OCI-LY7 (cell line): ENCODE results near the gene TBL1Y. TPM values are rescaled to one million over a fixed set of nuclear protein-coding genes. Genes with fewer than 3 reads are reported as not detected.

ENCODE experiments used
- BruUV-seq: library from RNA; stranded (reverse); fragments of 400-500 nt; replicated peaks from 2 replicates; lab custom pipeline; 2021; lab: Mats Ljungman, UMichigan
- CTCF ChIA-PET: fragments of 300-600 bp; sonication (Branson Sonifier 250); formaldehyde crosslinking; loops from one replicate; lab custom pipeline; 2022; ENCODE audit warnings: antibody characterized with exemption; ENCODE audit not compliant: unreplicated experiment; lab: Charles Lee
- POLR2A ChIA-PET: fragments of 300-600 bp; sonication (Branson Sonifier 250); formaldehyde crosslinking; loops from one replicate; lab custom pipeline; 2022; ENCODE audit warnings: antibody characterized with exemption; lab: Charles Lee
- DNase-seq: peaks from one replicate; pipeline ENCODE4 v3.0.0-alpha.2; 2015; ENCODE audit warnings: low spot score
- H2AFZ ChIP-seq: fragments of 200-600 bp; sonication (generic), shearing (Covaris generic); 2 replicates; pipeline ENCODE4 v1.6.1; 2014; ENCODE audit warnings: mild to moderate bottlenecking, antibody characterized with exemption, low read length, moderate library complexity
- H3K27ac ChIP-seq: fragments of 200-600 bp; sonication (generic); 2 replicates; pipeline ENCODE4 v1.5.1; 2014; ENCODE audit warnings: mixed run types, low read depth, mild to moderate bottlenecking, moderate library complexity, low read length, inconsistent platforms; ENCODE audit not compliant: poor library complexity, severe bottlenecking
- H3K36me3 ChIP-seq: fragments of 200-600 bp; sonication (generic); 2 replicates; pipeline ENCODE4 v1.6.1; 2014; ENCODE audit warnings: mild to moderate bottlenecking, antibody characterized with exemption, low read length, moderate library complexity, mixed read lengths; ENCODE audit not compliant: insufficient read depth
- H3K4me1 ChIP-seq: fragments of 200-600 bp; sonication (generic); 2 replicates; pipeline ENCODE4 v1.5.1; 2014; ENCODE audit warnings: mild to moderate bottlenecking, low read length; ENCODE audit not compliant: insufficient read depth, poor library complexity, severe bottlenecking
- H3K4me2 ChIP-seq: fragments of 200-600 bp; sonication (generic); 2 replicates; pipeline ENCODE4 v1.6.1; 2014; ENCODE audit warnings: mild to moderate bottlenecking, low read length
- H3K4me3 ChIP-seq: fragments of 200-600 bp; sonication (generic); 2 replicates; pipeline ENCODE4 v1.5.1; 2014; ENCODE audit warnings: mild to moderate bottlenecking, low read depth, low read length; ENCODE audit not compliant: poor library complexity, severe bottlenecking
- H3K79me2 ChIP-seq: fragments of 200-600 bp; sonication (generic); 2 replicates; pipeline ENCODE4 v1.6.1; 2016; ENCODE audit warnings: low read depth, mild to moderate bottlenecking, low read length, moderate library complexity, mixed read lengths; ENCODE audit not compliant: insufficient read depth
- H3K9me2 ChIP-seq: fragments of 200-600 bp; sonication (generic); 2 replicates; pipeline ENCODE4 v1.6.1; 2016; ENCODE audit warnings: mild to moderate bottlenecking, low read length, mixed read lengths; ENCODE audit not compliant: insufficient read depth
- H3K9me3 ChIP-seq: fragments of 200-600 bp; sonication (generic); 2 replicates; pipeline ENCODE4 v1.6.1; 2014; ENCODE audit warnings: mild to moderate bottlenecking, mixed run types, low read length, mixed read lengths
- H4K20me1 ChIP-seq: fragments of 200-600 bp; sonication (generic); 2 replicates; pipeline ENCODE4 v1.6.1; 2014; ENCODE audit warnings: mild to moderate bottlenecking, antibody characterized with exemption, low read length, moderate library complexity, mixed read lengths; ENCODE audit not compliant: insufficient read depth
- EZH2phosphoT487 ChIP-seq: fragments of 200-600 bp; sonication (generic); IDR thresholded peaks from 2 replicates; pipeline ENCODE4 v1.6.1; 2018; ENCODE audit warnings: low read depth, borderline replicate concordance, mild to moderate bottlenecking, mixed run types, antibody characterized with exemption, low read length, moderate library complexity, mixed read lengths
- intact Hi-C: fragments of 100-400 bp; cut with micrococcal nuclease; formaldehyde crosslinking; loops from one replicate; pipeline ENCODE4 v1.10.0; 2022; ENCODE audit not compliant: unreplicated experiment
- total RNA-seq, 2 experiments: library from RNA; depleted of rRNA in 1 of 2; stranded (reverse); fragments of >200 nt in 1 of 2; shearing (Covaris generic) in 1 of 2; gene quantifications; 2 replicates each; pipeline ENCODE4 v1.2.3, GENCODE V29; 2014 to 2022
- TF ChIP-seq, protein P1 (sequence below): fragments of 200-600 bp; sonication (generic); conservative IDR thresholded peaks from 2 replicates; pipeline ENCODE4 v1.5.1; 2014; ENCODE audit warnings: mild to moderate bottlenecking, antibody characterized with exemption, low read length, moderate library complexity, mixed read lengths

TBL1Y gene
- total RNA-seq, 2 experiments from 2014 or later = 16.3 to 20.3 TPM

DNA sequence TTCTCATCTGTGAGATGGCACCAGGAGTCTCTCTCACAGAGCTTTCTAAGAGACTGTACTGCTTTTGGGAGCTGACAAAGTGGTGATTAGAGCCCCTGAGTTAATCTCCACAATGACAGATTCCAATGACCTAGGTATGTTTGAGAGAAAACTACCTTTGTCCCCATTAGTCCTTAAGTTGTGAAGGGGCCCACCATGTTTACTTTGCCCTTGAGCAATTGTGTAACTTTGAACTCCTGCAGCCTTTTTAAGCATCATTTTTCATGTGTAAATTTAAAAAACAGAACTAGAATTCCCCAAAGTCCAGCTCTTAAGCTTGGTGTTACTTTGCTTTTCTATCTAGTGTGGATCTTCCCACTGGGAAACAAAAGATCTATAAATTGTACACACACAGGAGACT is 2.9 kb downstream of the TBL1Y start:
- Histone ChIP-seq H3K79me2 (0 out of 2 replicates have a peak, but pooled peaks cover 6% of the 10 kb centered on the region), H3K4me2 (no peak overlapping the region), H3K4me3 (no peak overlapping the region), H3K4me1 (peaks cover 17% of the 10 kb centered on the region), H3K36me3 (peaks cover 47% of the 10 kb centered on the region), H3K27ac (no peak overlapping the region), H3K9me2 (no peaks in the 10 kb centered on the region), H4K20me1 (no peaks in the 10 kb centered on the region), H2AFZ (no peak overlapping the region), H3K9me3 (no peaks in the 10 kb centered on the region)
- DNase-seq = no peak
- BruUV-seq = TSS peak; percentile 11
- POLR2A ChIA-PET = interaction anchor here (1.2 to 1.3 kb wide), 2 partner anchors 16 to 19 kb away, joined by 3 to 5 read pairs; no protein-coding TSS in a partner anchor
- CTCF ChIA-PET = no interaction called here
- TF ChIP-seq EZH2phosphoT487 = no peak
- TF ChIP-seq, protein P1, sequence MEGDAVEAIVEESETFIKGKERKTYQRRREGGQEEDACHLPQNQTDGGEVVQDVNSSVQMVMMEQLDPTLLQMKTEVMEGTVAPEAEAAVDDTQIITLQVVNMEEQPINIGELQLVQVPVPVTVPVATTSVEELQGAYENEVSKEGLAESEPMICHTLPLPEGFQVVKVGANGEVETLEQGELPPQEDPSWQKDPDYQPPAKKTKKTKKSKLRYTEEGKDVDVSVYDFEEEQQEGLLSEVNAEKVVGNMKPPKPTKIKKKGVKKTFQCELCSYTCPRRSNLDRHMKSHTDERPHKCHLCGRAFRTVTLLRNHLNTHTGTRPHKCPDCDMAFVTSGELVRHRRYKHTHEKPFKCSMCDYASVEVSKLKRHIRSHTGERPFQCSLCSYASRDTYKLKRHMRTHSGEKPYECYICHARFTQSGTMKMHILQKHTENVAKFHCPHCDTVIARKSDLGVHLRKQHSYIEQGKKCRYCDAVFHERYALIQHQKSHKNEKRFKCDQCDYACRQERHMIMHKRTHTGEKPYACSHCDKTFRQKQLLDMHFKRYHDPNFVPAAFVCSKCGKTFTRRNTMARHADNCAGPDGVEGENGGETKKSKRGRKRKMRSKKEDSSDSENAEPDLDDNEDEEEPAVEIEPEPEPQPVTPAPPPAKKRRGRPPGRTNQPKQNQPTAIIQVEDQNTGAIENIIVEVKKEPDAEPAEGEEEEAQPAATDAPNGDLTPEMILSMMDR = no peak
- intact Hi-C loops = no loop called here

DNA sequence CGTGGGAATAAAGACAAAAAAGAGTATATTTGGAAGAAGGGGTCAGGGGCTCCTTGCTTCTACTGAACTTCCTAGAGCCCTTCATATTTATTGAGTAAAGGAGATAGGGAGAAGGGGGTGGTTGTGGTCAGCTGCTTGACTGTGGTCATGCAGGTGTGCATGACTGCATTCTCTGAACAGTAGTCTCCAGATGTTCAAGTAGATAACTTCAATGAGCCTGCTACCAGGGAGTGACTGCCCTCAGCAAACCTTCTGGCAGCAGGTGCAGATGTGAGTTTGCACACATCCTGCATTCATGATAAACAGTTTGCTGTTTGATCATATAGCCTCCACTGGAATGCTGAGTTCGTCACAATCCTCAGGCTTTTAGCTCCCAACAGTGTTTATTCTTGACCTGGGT is 10.6 kb downstream of the TBL1Y start:
- H3K9me2 ChIP-seq = no peaks in the 10 kb centered on the region
- no peaks in the 10 kb centered on the region for H3K9me3 ChIP-seq
- H3K4me2 ChIP-seq = no peak overlapping the region
- POLR2A ChIA-PET = no interaction called here
- intact Hi-C loops = loop anchor here (1.0 kb wide), 1 partner anchor 8 kb away; no protein-coding TSS in a partner anchor
- H2AFZ ChIP-seq = no peak overlapping the region
- CTCF ChIA-PET = no interaction called here
- TF ChIP-seq, protein P1 = no peak
- no peak for TF ChIP-seq EZH2phosphoT487
- peaks cover 51% of the 10 kb centered on the region for H3K36me3 ChIP-seq
- peaks cover 10% of the 10 kb centered on the region for H3K4me1 ChIP-seq
- H4K20me1 ChIP-seq = no peaks in the 10 kb centered on the region
- no TSS peak for BruUV-seq
- H3K27ac ChIP-seq = no peak overlapping the region
- no peaks in the 10 kb centered on the region for H3K79me2 ChIP-seq
- DNase-seq = peak; percentile 58
- no peak overlapping the region for H3K4me3 ChIP-seq

DNA sequence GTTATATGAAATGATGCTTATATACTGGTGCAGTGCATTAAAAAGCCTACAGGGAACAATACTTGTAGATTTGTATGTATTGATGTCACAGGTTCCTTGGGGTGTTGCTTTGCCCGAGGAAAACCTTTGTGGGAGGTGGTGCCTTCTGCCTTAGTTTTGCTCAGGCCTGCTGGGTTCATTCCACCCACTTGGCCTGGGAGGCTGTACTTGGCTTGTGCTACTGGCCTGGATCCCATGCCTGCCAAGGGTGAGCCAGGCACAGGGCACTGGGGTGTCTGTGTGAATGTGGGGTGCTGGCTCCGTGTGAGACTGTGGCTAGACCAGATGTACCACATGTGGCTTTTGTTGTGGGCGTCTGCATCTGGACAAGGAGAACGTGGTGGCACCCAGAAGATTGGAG is 17.8 kb downstream of the TBL1Y start:
- ChIA-PET CTCF (no interaction called here), POLR2A (interaction anchor here (1.8 kb wide), 1 partner anchor 19 kb away, joined by 12 read pairs; the partner anchor contains the start of gene TBL1Y)
- no TSS peak for BruUV-seq

More for the DNA sequence above, 17.8 kb downstream of the TBL1Y start:
- H2AFZ ChIP-seq = no peak overlapping the region
- peaks cover 7% of the 10 kb centered on the region for H3K4me1 ChIP-seq
- H4K20me1 ChIP-seq = no peaks in the 10 kb centered on the region
- no peaks in the 10 kb centered on the region; the same call in 1 of the 2 replicates for H3K36me3 ChIP-seq
- no peaks in the 10 kb centered on the region for H3K9me2 ChIP-seq
- no peak for DNase-seq
- intact Hi-C loops = no loop called here
- TF ChIP-seq EZH2phosphoT487 = no peak
- TF ChIP-seq, protein P1 = no peak
- H3K4me3 ChIP-seq = no peak overlapping the region
- H3K79me2 ChIP-seq = no peaks in the 10 kb centered on the region
- peak overlapping the region; percentile 56 for H3K27ac ChIP-seq
- no peak overlapping the region for H3K4me2 ChIP-seq
- no peaks in the 10 kb centered on the region for H3K9me3 ChIP-seq
